Endothelial cell (in vitro differentiated cells): ENCODE measurements around the gene UBAC2. TPM values are rescaled to one million over a fixed set of nuclear protein-coding genes. Genes with fewer than 3 reads are reported as not detected.

Experiments used
- DNase-seq: peaks from one replicate; pipeline ENCODE4 v3.0.0; 2021; ENCODE audit warnings: low spot score
- H3K27ac Mint-ChIP-seq: one replicate; pipeline ENCODE4 v1.8.0; 2021; ENCODE audit warnings: mixed read lengths, inconsistent platforms; ENCODE audit not compliant: unreplicated experiment
- H3K27me3 Mint-ChIP-seq: one replicate; pipeline ENCODE4 v1.8.0; 2021; ENCODE audit warnings: mild to moderate bottlenecking, moderate library complexity, mixed read lengths, inconsistent platforms; ENCODE audit not compliant: unreplicated experiment
- H3K36me3 Mint-ChIP-seq: one replicate; pipeline ENCODE4 v1.8.0; 2021; ENCODE audit warnings: mild to moderate bottlenecking, low read depth, mixed read lengths, inconsistent platforms; ENCODE audit not compliant: unreplicated experiment
- H3K4me1 Mint-ChIP-seq: one replicate; pipeline ENCODE4 v1.8.0; 2021; ENCODE audit warnings: mild to moderate bottlenecking, mixed read lengths, inconsistent platforms; ENCODE audit not compliant: unreplicated experiment
- H3K4me3 Mint-ChIP-seq: one replicate; pipeline ENCODE4 v1.8.0; 2021; ENCODE audit warnings: mild to moderate bottlenecking, mixed read lengths, inconsistent platforms; ENCODE audit not compliant: unreplicated experiment
- H3K9me3 Mint-ChIP-seq: one replicate; pipeline ENCODE4 v1.8.0; 2021; ENCODE audit warnings: mixed read lengths, inconsistent platforms; ENCODE audit not compliant: unreplicated experiment
- CTCF ChIP-seq: fragments of 200-600 bp; sonication (generic); IDR thresholded peaks from one replicate; pipeline ENCODE4 v1.5.0; 2021; ENCODE audit warnings: antibody characterized with exemption; ENCODE audit not compliant: unreplicated experiment
- total RNA-seq: library from RNA; stranded (reverse); fragmentation: NEBNext Ultra II Directional; extraction: Animal tissue kit (Norgen Biotek cat#: 25700); gene quantifications from one replicate; pipeline ENCODE4 v1.2.1, GENCODE V29; 2021; ENCODE audit not compliant: unreplicated experiment

The UBAC2 gene
- total RNA-seq, 1 donor from 2014 or later, result 58.6 TPM

DNA sequence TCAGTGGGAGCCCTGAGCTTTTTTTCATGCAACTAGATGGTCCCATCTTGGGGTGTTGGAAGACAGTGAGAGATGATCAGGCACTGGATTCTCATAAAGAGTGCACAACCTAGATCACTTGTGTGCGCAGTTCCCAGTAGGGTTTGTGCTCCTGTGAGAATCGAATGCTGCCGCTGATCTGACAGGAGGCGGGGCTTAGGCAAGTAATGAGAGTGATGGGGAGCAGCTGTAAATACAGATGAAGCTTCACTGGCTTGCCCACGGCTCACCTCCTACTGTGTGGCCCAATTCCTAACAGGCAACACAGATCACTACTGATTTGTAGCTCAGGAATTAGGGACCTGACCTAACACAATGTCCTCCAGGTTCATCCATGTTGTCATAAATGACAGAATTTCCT is 43.6 kb upstream of the UBAC2 start:
- peaks cover 6% of the 10 kb centered on the region for H3K4me1 Mint-ChIP-seq
- no peak overlapping the region for H3K27ac Mint-ChIP-seq
- no peaks in the 10 kb centered on the region for H3K27me3 Mint-ChIP-seq
- no peaks in the 10 kb centered on the region for H3K36me3 Mint-ChIP-seq
- H3K9me3 Mint-ChIP-seq, result no peaks in the 10 kb centered on the region
- DNase-seq, result no peak
- TF ChIP-seq CTCF, result no peak
- no peak overlapping the region for H3K4me3 Mint-ChIP-seq

- H3K27me3 Mint-ChIP-seq, result no peaks in the 10 kb centered on the region
- no peak for TF ChIP-seq CTCF
- H3K36me3 Mint-ChIP-seq, result no peaks in the 10 kb centered on the region
- H3K27ac Mint-ChIP-seq, result no peak overlapping the region
- H3K4me1 Mint-ChIP-seq, result peaks cover 3% of the 10 kb centered on the region
- H3K9me3 Mint-ChIP-seq, result no peaks in the 10 kb centered on the region
- H3K4me3 Mint-ChIP-seq, result no peak overlapping the region
- DNase-seq, result no peak
These were observed 41.8 kb upstream of the UBAC2 start for GRCh38 chr13:99158846-99159245.

- no peaks in the 10 kb centered on the region for H3K4me1 Mint-ChIP-seq
- H3K27ac Mint-ChIP-seq, result no peak overlapping the region
- TF ChIP-seq CTCF, result no peak
- no peak overlapping the region for H3K4me3 Mint-ChIP-seq
- H3K9me3 Mint-ChIP-seq, result no peaks in the 10 kb centered on the region
- no peak for DNase-seq
- no peaks in the 10 kb centered on the region for H3K27me3 Mint-ChIP-seq
- no peaks in the 10 kb centered on the region for H3K36me3 Mint-ChIP-seq
These were observed 41.2 kb upstream of the UBAC2 start for GRCh38 chr13:99159331-99160061.

GRCh38 chr13:99160415-99160814 is 40.2 kb upstream of the UBAC2 start:
- Mint-ChIP-seq H3K4me1 (no peaks in the 10 kb centered on the region), H3K36me3 (no peaks in the 10 kb centered on the region), H3K27me3 (peaks cover 2% of the 10 kb centered on the region), H3K9me3 (no peaks in the 10 kb centered on the region), H3K4me3 (no peak overlapping the region), H3K27ac (no peak overlapping the region)
- no peak for DNase-seq
- TF ChIP-seq CTCF, result no peak

GRCh38 chr13:99161512-99161911 is 39.1 kb upstream of the UBAC2 start:
- DNase-seq, result no peak
- no peak overlapping the region for H3K27ac Mint-ChIP-seq
- H3K4me1 Mint-ChIP-seq, result no peaks in the 10 kb centered on the region
- H3K9me3 Mint-ChIP-seq, result no peaks in the 10 kb centered on the region
- no peak overlapping the region for H3K4me3 Mint-ChIP-seq
- H3K36me3 Mint-ChIP-seq, result no peaks in the 10 kb centered on the region
- no peak for TF ChIP-seq CTCF
- peaks cover 2% of the 10 kb centered on the region for H3K27me3 Mint-ChIP-seq
